GM12891 (cell line): ENCODE data around the gene GUCY2C.

Experiments
- POLR2A ChIP-seq: IDR thresholded peaks from 2 replicates; pipeline ENCODE4 v1.6.1; 2011; ENCODE audit warnings: low read depth, low read length, control low read depth
- TAF1 ChIP-seq: IDR thresholded peaks from 2 replicates; pipeline ENCODE4 v1.6.1; 2011; ENCODE audit warnings: low read depth, low read length, control low read depth

DNA sequence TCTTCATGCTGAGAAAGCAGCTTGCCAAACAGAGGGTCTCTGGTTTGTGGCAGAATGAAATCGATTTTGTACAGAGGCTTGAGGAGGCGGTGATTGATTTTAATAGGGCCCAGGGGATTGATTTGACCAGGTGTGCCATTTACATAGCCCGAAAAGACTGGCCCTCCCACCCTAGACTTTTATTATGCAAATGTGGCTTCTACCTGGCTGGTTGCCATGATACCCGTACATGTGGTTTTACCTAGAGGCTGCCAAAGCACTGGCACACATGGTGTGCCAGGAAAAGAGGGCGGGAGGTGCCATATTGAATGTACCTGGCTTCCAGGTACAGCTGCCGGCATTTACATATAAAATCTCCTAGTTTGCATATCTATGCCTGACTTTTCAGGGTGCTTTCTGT, 18.0 kb upstream of the GUCY2C start:
- no peak for TF ChIP-seq POLR2A
- TF ChIP-seq TAF1: no peak
